HL-60 (cell line): Measurements from ENCODE around the gene EFCAB8.

ENCODE experiments used
- DNase-seq, 2 experiments: peaks; one replicate each; pipeline ENCODE4 v3.0.0-alpha.2; 2010 to 2020; ENCODE audit warnings: low read depth in 1 of 2, low spot score in 1 of 2
- H3K27ac ChIP-seq: fragments of 250-450 bp; sonication (Bioruptor Pico); replicated peaks from 2 replicates; pipeline ENCODE4 v1.5.1; 2020; ENCODE audit warnings: mild to moderate bottlenecking, moderate library complexity
- H3K27me3 ChIP-seq: fragments of 250-450 bp; sonication (Bioruptor Pico); 2 replicates; pipeline ENCODE4 v1.5.1; 2021; ENCODE audit warnings: mild to moderate bottlenecking, moderate library complexity; ENCODE audit not compliant: insufficient read depth, poor library complexity, severe bottlenecking
- H3K4me3 ChIP-seq: replicated peaks from 2 replicates; pipeline ENCODE4 v1.5.1; 2011; ENCODE audit warnings: mild to moderate bottlenecking, control low read depth, low read length; ENCODE audit not compliant: insufficient read depth
- GABPA ChIP-seq: IDR thresholded peaks from 2 replicates; pipeline ENCODE4 v1.6.1; 2012; ENCODE audit warnings: low read depth
- POLR2AphosphoS5 ChIP-seq: IDR thresholded peaks from 2 replicates; pipeline ENCODE4 v1.6.1; 2012; ENCODE audit warnings: low read depth
- SPI1 ChIP-seq: IDR thresholded peaks from 2 replicates; pipeline ENCODE4 v1.6.1; 2012; ENCODE audit warnings: low read depth, mild to moderate bottlenecking, borderline replicate concordance
- TF ChIP-seq, protein P1 (sequence below): IDR thresholded peaks from one replicate; pipeline ENCODE4 v1.5.1; 2011; ENCODE audit warnings: low read length, control low read depth, inconsistent platforms; ENCODE audit not compliant: insufficient read depth
- TF ChIP-seq, protein P2 (sequence below): IDR thresholded peaks from 2 replicates; pipeline ENCODE4 v1.6.1; 2012; ENCODE audit warnings: low read depth; ENCODE audit not compliant: insufficient replicate concordance

The EFCAB8 gene

DNA sequence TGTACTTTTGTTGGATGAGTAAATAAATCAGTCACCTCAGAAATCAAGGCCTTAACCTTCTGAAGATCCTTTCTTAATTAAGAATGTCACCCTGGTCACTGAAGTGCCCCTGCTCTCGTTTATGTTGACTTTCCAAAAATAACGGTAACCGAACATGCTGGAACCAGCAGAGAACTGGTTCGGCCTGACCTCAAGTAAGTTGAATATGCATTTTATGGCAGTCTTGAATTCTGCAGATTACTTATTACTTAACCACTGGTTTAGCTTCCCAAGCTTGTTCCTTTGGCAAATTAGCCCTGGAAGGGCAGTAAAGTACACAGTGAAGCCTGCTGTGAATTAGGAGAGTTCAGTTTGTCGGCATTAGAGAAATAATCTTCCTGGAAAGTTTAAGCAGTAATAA is 26.7 kb upstream of the EFCAB8 start:
- H3K27ac ChIP-seq = no peak overlapping the region
- TF ChIP-seq POLR2AphosphoS5 (no peak), SPI1 (no peak), GABPA (no peak)
- TF ChIP-seq, protein P1, sequence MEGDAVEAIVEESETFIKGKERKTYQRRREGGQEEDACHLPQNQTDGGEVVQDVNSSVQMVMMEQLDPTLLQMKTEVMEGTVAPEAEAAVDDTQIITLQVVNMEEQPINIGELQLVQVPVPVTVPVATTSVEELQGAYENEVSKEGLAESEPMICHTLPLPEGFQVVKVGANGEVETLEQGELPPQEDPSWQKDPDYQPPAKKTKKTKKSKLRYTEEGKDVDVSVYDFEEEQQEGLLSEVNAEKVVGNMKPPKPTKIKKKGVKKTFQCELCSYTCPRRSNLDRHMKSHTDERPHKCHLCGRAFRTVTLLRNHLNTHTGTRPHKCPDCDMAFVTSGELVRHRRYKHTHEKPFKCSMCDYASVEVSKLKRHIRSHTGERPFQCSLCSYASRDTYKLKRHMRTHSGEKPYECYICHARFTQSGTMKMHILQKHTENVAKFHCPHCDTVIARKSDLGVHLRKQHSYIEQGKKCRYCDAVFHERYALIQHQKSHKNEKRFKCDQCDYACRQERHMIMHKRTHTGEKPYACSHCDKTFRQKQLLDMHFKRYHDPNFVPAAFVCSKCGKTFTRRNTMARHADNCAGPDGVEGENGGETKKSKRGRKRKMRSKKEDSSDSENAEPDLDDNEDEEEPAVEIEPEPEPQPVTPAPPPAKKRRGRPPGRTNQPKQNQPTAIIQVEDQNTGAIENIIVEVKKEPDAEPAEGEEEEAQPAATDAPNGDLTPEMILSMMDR = no peak
- TF ChIP-seq, protein P2, sequence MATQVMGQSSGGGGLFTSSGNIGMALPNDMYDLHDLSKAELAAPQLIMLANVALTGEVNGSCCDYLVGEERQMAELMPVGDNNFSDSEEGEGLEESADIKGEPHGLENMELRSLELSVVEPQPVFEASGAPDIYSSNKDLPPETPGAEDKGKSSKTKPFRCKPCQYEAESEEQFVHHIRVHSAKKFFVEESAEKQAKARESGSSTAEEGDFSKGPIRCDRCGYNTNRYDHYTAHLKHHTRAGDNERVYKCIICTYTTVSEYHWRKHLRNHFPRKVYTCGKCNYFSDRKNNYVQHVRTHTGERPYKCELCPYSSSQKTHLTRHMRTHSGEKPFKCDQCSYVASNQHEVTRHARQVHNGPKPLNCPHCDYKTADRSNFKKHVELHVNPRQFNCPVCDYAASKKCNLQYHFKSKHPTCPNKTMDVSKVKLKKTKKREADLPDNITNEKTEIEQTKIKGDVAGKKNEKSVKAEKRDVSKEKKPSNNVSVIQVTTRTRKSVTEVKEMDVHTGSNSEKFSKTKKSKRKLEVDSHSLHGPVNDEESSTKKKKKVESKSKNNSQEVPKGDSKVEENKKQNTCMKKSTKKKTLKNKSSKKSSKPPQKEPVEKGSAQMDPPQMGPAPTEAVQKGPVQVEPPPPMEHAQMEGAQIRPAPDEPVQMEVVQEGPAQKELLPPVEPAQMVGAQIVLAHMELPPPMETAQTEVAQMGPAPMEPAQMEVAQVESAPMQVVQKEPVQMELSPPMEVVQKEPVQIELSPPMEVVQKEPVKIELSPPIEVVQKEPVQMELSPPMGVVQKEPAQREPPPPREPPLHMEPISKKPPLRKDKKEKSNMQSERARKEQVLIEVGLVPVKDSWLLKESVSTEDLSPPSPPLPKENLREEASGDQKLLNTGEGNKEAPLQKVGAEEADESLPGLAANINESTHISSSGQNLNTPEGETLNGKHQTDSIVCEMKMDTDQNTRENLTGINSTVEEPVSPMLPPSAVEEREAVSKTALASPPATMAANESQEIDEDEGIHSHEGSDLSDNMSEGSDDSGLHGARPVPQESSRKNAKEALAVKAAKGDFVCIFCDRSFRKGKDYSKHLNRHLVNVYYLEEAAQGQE = no peak
- no peak for DNase-seq

DNA sequence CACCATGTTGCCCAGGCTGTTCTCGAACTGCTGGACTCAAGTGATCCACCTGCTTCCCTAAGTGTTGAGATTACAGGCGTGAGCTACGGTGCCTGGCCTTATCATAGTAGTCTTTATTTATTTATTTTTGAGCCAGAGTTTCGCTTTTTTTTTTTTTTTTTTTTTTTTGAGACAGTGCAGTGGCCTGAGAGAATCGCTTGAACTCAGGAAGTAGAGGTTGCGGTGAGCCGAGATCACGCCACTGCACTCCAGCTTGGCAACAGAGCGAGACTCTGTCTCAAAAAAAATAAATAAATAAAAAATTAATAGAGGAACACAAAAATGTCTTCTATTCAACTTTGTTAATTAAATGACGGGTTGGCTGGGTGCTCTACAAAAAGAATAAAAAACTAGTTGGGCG is 26.1 kb upstream of the EFCAB8 start:
- TF ChIP-seq, protein P2 = no peak
- TF ChIP-seq POLR2AphosphoS5 (no peak), SPI1 (no peak), GABPA (no peak)
- TF ChIP-seq, protein P1 = no peak
- Histone ChIP-seq H3K4me3 (no peak overlapping the region), H3K27me3 (no peaks in the 10 kb centered on the region), H3K27ac (no peak overlapping the region)
- DNase-seq = no peak

More for the DNA sequence above, 26.7 kb upstream of the EFCAB8 start:
- no peak overlapping the region for H3K4me3 ChIP-seq
- no peaks in the 10 kb centered on the region for H3K27me3 ChIP-seq

DNA sequence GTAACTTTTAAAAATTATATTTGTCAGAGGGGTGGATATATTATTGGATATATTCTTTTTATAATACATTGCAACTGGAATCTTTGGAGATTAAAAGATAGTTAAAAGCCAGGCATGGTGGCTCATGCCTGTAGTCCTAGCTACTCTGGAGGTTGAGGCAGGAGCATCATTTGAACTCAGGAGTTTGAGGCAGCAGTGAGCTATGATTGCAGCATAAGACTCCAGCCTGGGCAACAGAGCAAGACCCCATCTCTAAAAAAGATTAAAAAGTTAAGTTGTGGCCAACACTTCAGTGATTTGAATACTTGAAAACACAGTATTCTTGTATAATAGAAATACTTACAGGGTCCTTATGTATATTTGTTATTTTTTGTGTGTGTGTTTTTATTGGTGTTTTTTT is 23.8 kb upstream of the EFCAB8 start:
- no peak for DNase-seq
- no peaks in the 10 kb centered on the region for H3K27me3 ChIP-seq
- TF ChIP-seq POLR2AphosphoS5 (no peak), GABPA (no peak), SPI1 (no peak)
- TF ChIP-seq, protein P2 = no peak
- TF ChIP-seq, protein P1 = no peak
- no peak overlapping the region for H3K4me3 ChIP-seq
- H3K27ac ChIP-seq = no peak overlapping the region
